HG03159 (cell line): ENCODE measurements around the gene ASTN2.

ENCODE experiments used
- ATAC-seq: cut with Tn5 transposase; IDR thresholded peaks from one replicate; pipeline ENCODE4 v1.9.1; 2021; ENCODE audit warnings: mild to moderate bottlenecking, moderate library complexity; ENCODE audit not compliant: unreplicated experiment

The ASTN2 gene

DNA sequence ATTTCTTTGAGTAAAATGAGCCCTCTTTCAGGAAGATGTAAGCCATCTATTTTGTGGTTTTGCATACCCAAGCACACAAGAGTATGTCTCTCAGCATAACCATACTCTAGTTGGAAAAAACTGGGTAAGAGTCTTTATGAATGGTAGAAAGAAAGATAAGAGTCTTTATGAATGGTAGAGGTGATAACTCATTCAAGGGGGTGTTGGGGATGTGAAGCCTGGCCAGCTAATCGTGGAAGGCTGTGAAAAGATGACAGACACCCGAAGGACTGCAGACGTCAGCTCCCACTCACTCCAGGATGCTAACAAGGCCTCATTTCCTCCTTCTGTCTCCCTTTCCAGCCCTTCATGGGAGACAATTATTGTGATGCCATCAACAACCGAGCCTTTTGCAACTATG, 1032.8 kb downstream of the ASTN2 start:
- no peak for ATAC-seq

DNA sequence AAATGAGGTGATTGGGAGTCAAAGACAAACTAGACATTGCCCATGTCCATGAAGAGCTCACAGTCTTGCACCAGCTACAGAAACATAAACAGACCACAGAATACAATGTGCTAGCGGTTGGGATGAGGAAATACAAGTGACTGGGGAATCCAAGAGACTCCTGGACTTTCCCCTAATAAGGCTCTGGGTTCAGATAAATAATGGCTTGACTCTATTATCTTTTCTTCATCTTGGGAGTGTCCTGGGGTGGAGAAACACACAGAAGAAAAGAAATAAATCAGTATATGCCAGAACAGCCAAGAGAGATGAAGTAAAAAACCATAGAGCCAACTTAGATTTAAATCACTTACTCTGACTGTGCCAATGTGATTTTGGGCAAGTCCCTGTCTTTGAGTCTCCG, 1033.5 kb downstream of the ASTN2 start:
- no peak for ATAC-seq

- ATAC-seq = no peak
Observed at GRCh38 chr9:116380496-116380995, 1034.3 kb downstream of the ASTN2 start.

DNA sequence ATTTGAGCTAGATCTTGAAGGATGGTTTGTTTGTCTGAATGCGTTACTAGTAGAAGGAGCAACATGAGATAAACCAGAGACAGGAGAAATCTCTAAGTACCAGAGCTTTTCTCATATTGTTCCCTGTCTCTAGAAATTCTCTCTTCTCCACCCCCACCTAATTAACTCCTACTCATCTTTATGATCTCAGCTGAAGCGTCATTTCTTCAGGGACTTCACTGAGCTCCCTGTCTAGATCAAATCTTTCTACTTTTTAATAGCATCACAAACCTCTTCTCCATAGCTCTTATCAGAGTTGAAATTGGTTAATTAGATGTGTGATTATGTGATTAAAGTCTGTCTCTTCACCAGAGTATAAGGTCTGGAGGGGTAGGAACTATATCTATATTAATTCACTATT, 1035.0 kb downstream of the ASTN2 start:
- no peak for ATAC-seq

DNA sequence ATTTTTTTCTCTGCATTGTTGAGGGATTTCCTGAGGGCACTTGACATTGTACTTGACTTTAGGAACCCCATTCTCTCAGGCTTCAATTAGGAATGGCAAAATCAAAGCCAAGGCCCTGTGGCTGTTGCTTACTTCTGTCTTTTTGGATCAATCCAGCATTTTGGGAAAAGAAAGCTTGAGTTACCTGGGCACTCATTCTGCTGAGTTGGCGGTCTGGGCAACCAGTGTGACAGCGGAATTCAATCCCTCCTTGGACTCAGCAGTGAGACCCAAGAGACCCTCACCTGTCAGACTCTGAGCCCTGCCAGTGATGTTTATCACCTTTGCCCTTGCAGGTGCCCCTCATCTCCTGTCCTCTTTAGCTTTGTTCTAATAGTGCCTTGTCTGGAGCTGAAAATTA, 1036.0 kb downstream of the ASTN2 start:
- ATAC-seq = no peak

DNA sequence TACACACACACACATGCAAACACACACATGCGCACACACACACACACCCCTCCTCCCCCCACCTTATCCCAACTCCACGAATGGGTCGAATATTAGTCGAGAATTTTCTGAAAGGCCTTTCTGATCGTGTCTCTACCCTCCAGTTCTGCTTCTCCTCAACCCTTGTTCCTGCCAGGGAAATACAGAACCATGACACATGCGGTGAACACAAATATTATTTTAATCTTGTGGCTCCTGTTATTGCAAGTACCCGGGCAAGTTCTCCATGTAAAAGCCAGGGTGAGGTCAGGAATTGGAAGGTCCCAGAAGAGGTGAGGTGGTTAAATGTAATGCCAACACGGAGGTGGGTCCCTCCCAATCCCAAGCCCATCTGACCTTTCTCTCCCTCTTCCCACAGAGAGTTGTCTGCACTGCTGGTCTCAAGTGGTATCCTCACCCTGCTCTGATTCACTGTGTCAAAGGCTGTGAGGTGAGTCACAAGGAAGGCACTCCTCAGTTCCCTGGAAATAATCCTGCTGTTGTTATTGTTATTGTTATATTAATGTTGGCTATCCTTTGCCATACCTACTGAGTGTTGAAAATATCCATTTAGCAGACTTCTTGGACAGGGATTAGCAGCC, 1037.6 kb downstream of the ASTN2 start:
- ATAC-seq = no peak
